Naive B cell (primary cell): Measurements from ENCODE around the gene SUPT20H. TPM values are rescaled to one million over a fixed set of nuclear protein-coding genes. Genes with fewer than 3 reads are reported as not detected.

ENCODE experiments used
- ATAC-seq, 2 donors: fragments of 150-1000 bp; cut with Tn5 transposase; 2 replicates each; pipeline ENCODE4 v1.10.0; 2021; ENCODE audit warnings: low read depth in 2 of 2, mild to moderate bottlenecking in 2 of 2, moderate library complexity in 2 of 2
- DNase-seq: peaks from one replicate; pipeline ENCODE4 v3.0.0; 2022
- H3K27ac Mint-ChIP-seq, 6 donors: one replicate each; pipeline ENCODE4 v1.8.0; 2020 to 2022; ENCODE audit warnings: mild to moderate bottlenecking in 6 of 6, mixed read lengths in 6 of 6, moderate library complexity in 5 of 6, inconsistent platforms in 2 of 6
- H3K27me3 Mint-ChIP-seq, 3 donors: one replicate each; pipeline ENCODE4 v1.8.0; 2021 to 2022; ENCODE audit warnings: mixed read lengths in 3 of 3, mild to moderate bottlenecking in 1 of 3
- H3K36me3 Mint-ChIP-seq, 2 donors: one replicate each; pipeline ENCODE4 v1.8.0; 2020 to 2022; ENCODE audit warnings: mixed read lengths in 2 of 2, inconsistent platforms in 1 of 2, mild to moderate bottlenecking in 1 of 2
- H3K4me1 Mint-ChIP-seq, 3 donors: one replicate each; pipeline ENCODE4 v1.8.0; 2020 to 2022; ENCODE audit warnings: mixed read lengths in 3 of 3, inconsistent platforms in 1 of 3, mild to moderate bottlenecking in 1 of 3, moderate library complexity in 1 of 3
- H3K4me3 Mint-ChIP-seq, 8 donors: one replicate each; pipeline ENCODE4 v1.8.0; 2020 to 2022; ENCODE audit warnings: mild to moderate bottlenecking in 8 of 8, mixed read lengths in 8 of 8, moderate library complexity in 8 of 8, inconsistent platforms in 2 of 8
- H3K9me3 Mint-ChIP-seq, 7 donors: one replicate each; pipeline ENCODE4 v1.8.0; 2020 to 2022; ENCODE audit warnings: mixed read lengths in 7 of 7, mild to moderate bottlenecking in 5 of 7, inconsistent platforms in 2 of 7, moderate library complexity in 1 of 7
- polyA plus RNA-seq, 6 donors: library from polyadenylated mRNA; unstranded; fragments of 300-500 nt; fragmentation: Illumina TruSeq; gene quantifications; one replicate each; pipeline ENCODE4 v1.2.3, GENCODE V29; 2021; ENCODE audit warnings: low read depth in 6 of 6

The SUPT20H gene
- 10 to 100 TPM; 33.2 to 58.8 (median 43.6) TPM for polyA plus RNA-seq

- Mint-ChIP-seq H3K27me3 (peaks cover 0 to 5% (median 0%) of the 10 kb centered on the region in 3 donors), H3K4me1 (peaks cover 13 to 27% (median 27%) of the 10 kb centered on the region in 3 donors), H3K9me3 (no peaks in the 10 kb centered on the region), H3K4me3 (peak within 1 kb of the TSS; percentile 89 to 98 (median 96)), H3K36me3 (no peaks in the 10 kb centered on the region), H3K27ac (peak within 1 kb of the TSS; percentile 94 to 99 (median 98))
- DNase-seq (peak; percentile 89), ATAC-seq (peak; percentile 95 to 96)
These were observed at the start of gene SUPT20H for GRCh38 chr13:37058910-37059847. Gene SUPT20H (minus strand): TSS chr13:37059688. CDS start chr13:37051490, 8,198 bp downstream.

DNA sequence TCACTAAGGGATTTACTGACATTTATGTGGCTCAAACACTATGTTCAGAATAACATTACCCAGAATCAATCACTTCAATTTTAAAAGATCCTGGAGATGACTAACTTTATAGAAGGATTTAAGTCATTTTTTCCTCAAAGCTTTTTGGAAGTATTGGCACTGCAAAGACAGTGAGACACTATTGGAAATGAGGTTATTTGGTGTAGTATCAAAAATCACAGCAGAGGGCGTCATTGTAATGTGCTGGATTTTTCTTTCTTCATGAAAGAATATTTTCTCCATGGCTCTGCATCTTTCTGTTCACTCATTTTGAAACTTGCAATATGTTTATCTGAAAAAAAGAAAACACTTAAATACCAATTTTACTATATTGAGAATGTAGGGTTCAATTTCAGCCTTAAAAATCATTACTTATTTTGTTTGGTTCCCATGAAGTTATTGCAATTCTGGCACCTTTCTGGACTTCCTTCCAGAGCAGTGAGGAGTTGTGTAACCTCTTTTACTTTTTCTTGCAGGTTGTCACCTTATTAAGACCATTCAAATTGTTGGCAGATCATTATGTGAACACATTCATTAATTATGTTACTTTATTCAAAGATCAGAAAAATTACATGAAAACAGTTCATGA, 49.7 kb upstream of the SUPT20H start:
- DNase-seq: no peak
- Mint-ChIP-seq H3K27me3 (peaks cover 6 to 18% (median 13%) of the 10 kb centered on the region in 3 donors), H3K27ac (no peak overlapping the region), H3K4me3 (no peak overlapping the region), H3K9me3 (peaks cover 0 to 2% (median 0%) of the 10 kb centered on the region in 7 donors), H3K4me1 (no peaks in the 10 kb centered on the region), H3K36me3 (no peaks in the 10 kb centered on the region)
- no peak for ATAC-seq

DNA sequence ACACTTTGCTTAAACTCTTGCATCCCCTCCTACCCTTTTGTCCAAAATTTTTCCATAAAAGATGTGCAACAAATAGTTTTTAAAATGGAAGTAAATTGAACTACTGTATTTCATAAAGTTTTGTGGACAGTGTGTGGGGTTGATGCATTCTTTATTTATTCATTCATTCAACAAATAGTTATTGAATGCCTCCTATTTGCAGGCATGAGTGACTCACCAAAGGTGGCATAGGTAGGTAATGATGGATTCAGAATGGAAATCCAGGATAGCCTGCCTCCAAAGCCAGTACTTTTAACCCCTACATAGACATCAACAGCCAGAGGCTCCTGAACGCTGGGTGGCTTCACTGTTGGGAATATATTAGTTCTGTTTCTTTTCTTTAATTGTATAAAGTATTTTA, 48.4 kb upstream of the SUPT20H start:
- no peak for ATAC-seq
- Mint-ChIP-seq H3K4me1 (no peaks in the 10 kb centered on the region), H3K27me3 (peaks cover 3 to 18% (median 10%) of the 10 kb centered on the region in 3 donors), H3K4me3 (no peak overlapping the region), H3K27ac (peak overlapping the region in 1 of 6 donors; percentile 85), H3K9me3 (peaks cover 0 to 2% (median 0%) of the 10 kb centered on the region in 7 donors), H3K36me3 (no peaks in the 10 kb centered on the region)
- DNase-seq: no peak

- Mint-ChIP-seq H3K4me3 (no peak overlapping the region), H3K27ac (peak overlapping the region in 1 of 6 donors; percentile 85), H3K9me3 (peaks cover 0 to 2% (median 0%) of the 10 kb centered on the region in 7 donors), H3K4me1 (no peaks in the 10 kb centered on the region), H3K27me3 (peaks cover 3 to 18% (median 7%) of the 10 kb centered on the region in 3 donors), H3K36me3 (no peaks in the 10 kb centered on the region)
- DNase-seq (no peak), ATAC-seq (no peak)
These were observed 48.0 kb upstream of the SUPT20H start for GRCh38 chr13:37107456-37107855.

GRCh38 chr13:37106642-37107041, 47.2 kb upstream of the SUPT20H start:
- Mint-ChIP-seq H3K4me3 (no peak overlapping the region), H3K27ac (peak overlapping the region in 1 of 6 donors; percentile 69), H3K36me3 (no peaks in the 10 kb centered on the region), H3K9me3 (peaks cover 0 to 2% (median 0%) of the 10 kb centered on the region in 7 donors), H3K27me3 (peaks cover 3 to 23% (median 11%) of the 10 kb centered on the region in 3 donors), H3K4me1 (no peaks in the 10 kb centered on the region)
- no peak for ATAC-seq
- no peak for DNase-seq

GRCh38 chr13:37105251-37105714, 45.8 kb upstream of the SUPT20H start, which contains the start of gene CSNK1A1L:
Gene CSNK1A1L (minus strand): TSS chr13:37105664. CDS start chr13:37105256, 408 bp downstream.
- no peaks in the 10 kb centered on the region for H3K36me3 Mint-ChIP-seq

DNA sequence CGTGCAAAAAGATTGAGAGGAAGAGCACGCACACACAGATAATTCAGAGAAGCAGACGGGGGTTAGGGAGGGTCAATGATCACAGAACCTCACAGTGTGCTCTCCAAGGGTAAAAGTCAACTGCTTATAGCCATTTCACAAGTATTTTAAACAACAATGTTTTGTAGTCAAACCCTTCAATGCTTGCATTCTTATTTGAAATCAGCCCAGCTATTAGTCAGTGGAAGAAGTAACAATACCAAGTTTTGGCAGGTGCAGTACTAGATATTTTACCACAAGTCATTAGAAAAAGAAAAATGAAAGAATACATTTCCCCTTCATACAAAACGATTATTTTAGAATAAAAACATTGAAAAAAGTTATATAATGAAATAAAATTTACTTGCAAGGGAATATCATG, 43.4 kb upstream of the SUPT20H start:
- no peak for DNase-seq
- H3K27ac Mint-ChIP-seq: no peak overlapping the region
- ATAC-seq: no peak
- no peak overlapping the region for H3K4me3 Mint-ChIP-seq
- H3K27me3 Mint-ChIP-seq: peaks cover 7 to 27% (median 21%) of the 10 kb centered on the region in 3 donors
- peaks cover 0 to 2% (median 0%) of the 10 kb centered on the region in 7 donors for H3K9me3 Mint-ChIP-seq
- H3K36me3 Mint-ChIP-seq: no peaks in the 10 kb centered on the region
- H3K4me1 Mint-ChIP-seq: no peaks in the 10 kb centered on the region

More at GRCh38 chr13:37105251-37105714, 45.8 kb upstream of the SUPT20H start, which contains the start of gene CSNK1A1L:
- H3K27ac Mint-ChIP-seq: peak within 1 kb of the TSS in 1 of 6 donors; percentile 65
- ATAC-seq (no peak), DNase-seq (no peak)
- no peaks in the 10 kb centered on the region for H3K4me1 Mint-ChIP-seq
- peaks cover 3 to 25% (median 11%) of the 10 kb centered on the region in 3 donors for H3K27me3 Mint-ChIP-seq
- H3K9me3 Mint-ChIP-seq: peaks cover 0 to 2% (median 0%) of the 10 kb centered on the region in 7 donors
- H3K4me3 Mint-ChIP-seq: no peak within 1 kb of the TSS

- H3K36me3 Mint-ChIP-seq: no peaks in the 10 kb centered on the region
- H3K9me3 Mint-ChIP-seq: peaks cover 0 to 2% (median 0%) of the 10 kb centered on the region in 7 donors
- H3K27ac Mint-ChIP-seq: no peak overlapping the region
- H3K4me3 Mint-ChIP-seq: no peak overlapping the region
- no peaks in the 10 kb centered on the region for H3K4me1 Mint-ChIP-seq
- peaks cover 7 to 18% (median 15%) of the 10 kb centered on the region in 3 donors for H3K27me3 Mint-ChIP-seq
- ATAC-seq: no peak
- no peak for DNase-seq
These were observed 41.7 kb upstream of the SUPT20H start for GRCh38 chr13:37101201-37101600.

DNA sequence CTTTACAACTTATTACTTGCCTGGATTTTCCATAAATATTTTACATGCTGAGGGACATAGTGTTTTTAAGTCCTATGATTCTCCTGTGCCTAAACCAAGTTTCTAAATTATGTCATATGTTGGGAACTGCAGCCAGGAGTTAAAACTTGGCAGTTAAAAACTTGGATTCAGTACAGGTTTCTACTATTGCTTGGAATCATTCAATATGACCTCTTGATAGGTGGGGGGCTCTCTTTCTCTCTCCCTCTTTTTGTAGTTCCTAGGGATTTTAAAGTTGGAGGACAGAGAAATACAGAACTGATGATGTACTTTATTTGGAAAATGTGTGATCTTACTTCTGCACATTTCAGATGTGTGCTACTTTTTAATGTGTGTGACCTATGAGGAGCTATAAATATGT, 41.2 kb upstream of the SUPT20H start:
- peaks cover 7 to 18% (median 15%) of the 10 kb centered on the region in 3 donors for H3K27me3 Mint-ChIP-seq
- DNase-seq: no peak

DNA sequence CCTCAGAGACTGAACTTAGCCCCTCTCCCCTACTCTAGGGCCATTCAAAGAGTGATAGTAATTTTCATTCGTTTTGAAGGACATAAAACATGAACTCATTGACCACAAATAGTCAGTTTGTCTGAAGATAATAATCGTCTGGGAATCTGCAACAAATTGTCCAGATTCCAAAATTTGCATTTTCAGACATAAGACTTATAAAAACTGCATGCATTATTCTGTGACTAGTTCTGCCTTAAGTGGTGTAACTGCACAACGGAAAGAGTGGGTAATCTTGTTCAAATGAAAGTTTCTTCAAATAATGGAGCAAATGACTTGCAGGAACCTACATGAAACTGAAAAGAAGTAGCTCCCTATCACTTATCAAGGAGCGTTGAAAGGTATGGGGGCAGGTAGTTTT, 37.6 kb upstream of the SUPT20H start:
- Mint-ChIP-seq H3K27ac (no peak overlapping the region), H3K36me3 (no peaks in the 10 kb centered on the region), H3K4me1 (no peaks in the 10 kb centered on the region), H3K4me3 (no peak overlapping the region), H3K27me3 (peaks cover 8 to 26% (median 21%) of the 10 kb centered on the region in 3 donors), H3K9me3 (no peaks in the 10 kb centered on the region)
- no peak for ATAC-seq
- DNase-seq: no peak

More for the DNA sequence above, 41.2 kb upstream of the SUPT20H start:
- no peak overlapping the region for H3K4me3 Mint-ChIP-seq
- H3K4me1 Mint-ChIP-seq: no peaks in the 10 kb centered on the region
- no peak for ATAC-seq
- no peaks in the 10 kb centered on the region for H3K36me3 Mint-ChIP-seq
- no peak overlapping the region for H3K27ac Mint-ChIP-seq
- no peaks in the 10 kb centered on the region for H3K9me3 Mint-ChIP-seq

- Mint-ChIP-seq H3K27ac (no peak overlapping the region), H3K4me1 (no peaks in the 10 kb centered on the region), H3K4me3 (no peak overlapping the region), H3K36me3 (no peaks in the 10 kb centered on the region), H3K27me3 (peaks cover 8 to 22% (median 18%) of the 10 kb centered on the region in 3 donors), H3K9me3 (no peaks in the 10 kb centered on the region)
- no peak for DNase-seq
- ATAC-seq: no peak
These were observed 35.4 kb upstream of the SUPT20H start for GRCh38 chr13:37094840-37095239.

- Mint-ChIP-seq H3K27ac (no peak overlapping the region), H3K27me3 (peaks cover 11 to 21% (median 18%) of the 10 kb centered on the region in 3 donors), H3K4me1 (no peaks in the 10 kb centered on the region), H3K4me3 (no peak overlapping the region), H3K9me3 (no peaks in the 10 kb centered on the region), H3K36me3 (no peaks in the 10 kb centered on the region)
- DNase-seq (no peak), ATAC-seq (no peak)
These were observed 34.6 kb upstream of the SUPT20H start for GRCh38 chr13:37094099-37094498.

DNA sequence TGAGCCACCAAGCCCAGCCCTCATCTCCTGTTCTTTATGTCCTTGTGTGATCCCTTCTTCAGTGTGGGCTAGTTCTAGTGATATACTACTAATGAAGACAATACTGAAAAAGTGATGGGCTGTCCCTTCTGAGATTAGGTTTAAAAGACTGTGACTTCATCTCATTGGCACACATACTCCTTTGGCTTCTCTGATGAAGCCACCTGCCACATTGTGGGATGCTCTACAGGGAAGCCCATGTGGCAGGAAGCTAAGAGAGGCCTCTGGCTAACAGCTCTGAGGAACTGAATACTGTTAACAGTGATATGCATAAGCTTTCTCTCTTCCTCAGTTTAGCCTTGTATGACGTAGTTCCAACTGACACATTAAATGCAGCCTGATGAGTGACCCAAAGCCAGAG, 32.3 kb upstream of the SUPT20H start:
- H3K27ac Mint-ChIP-seq: no peak overlapping the region
- peaks cover 11 to 21% (median 15%) of the 10 kb centered on the region in 3 donors for H3K27me3 Mint-ChIP-seq
- no peak for DNase-seq
- no peaks in the 10 kb centered on the region for H3K9me3 Mint-ChIP-seq
- no peaks in the 10 kb centered on the region for H3K36me3 Mint-ChIP-seq
- no peak for ATAC-seq
- H3K4me3 Mint-ChIP-seq: no peak overlapping the region
- H3K4me1 Mint-ChIP-seq: no peaks in the 10 kb centered on the region
